Limb (tissue), 2 donors: Measurements from ENCODE around the gene CPXM2.

Experiments
- DNase-seq, 2 donors: peaks; one replicate each; pipeline ENCODE4 v3.0.0-alpha.2; 2016; ENCODE audit errors: extremely low spot score in 2 of 2

Gene CPXM2

DNA sequence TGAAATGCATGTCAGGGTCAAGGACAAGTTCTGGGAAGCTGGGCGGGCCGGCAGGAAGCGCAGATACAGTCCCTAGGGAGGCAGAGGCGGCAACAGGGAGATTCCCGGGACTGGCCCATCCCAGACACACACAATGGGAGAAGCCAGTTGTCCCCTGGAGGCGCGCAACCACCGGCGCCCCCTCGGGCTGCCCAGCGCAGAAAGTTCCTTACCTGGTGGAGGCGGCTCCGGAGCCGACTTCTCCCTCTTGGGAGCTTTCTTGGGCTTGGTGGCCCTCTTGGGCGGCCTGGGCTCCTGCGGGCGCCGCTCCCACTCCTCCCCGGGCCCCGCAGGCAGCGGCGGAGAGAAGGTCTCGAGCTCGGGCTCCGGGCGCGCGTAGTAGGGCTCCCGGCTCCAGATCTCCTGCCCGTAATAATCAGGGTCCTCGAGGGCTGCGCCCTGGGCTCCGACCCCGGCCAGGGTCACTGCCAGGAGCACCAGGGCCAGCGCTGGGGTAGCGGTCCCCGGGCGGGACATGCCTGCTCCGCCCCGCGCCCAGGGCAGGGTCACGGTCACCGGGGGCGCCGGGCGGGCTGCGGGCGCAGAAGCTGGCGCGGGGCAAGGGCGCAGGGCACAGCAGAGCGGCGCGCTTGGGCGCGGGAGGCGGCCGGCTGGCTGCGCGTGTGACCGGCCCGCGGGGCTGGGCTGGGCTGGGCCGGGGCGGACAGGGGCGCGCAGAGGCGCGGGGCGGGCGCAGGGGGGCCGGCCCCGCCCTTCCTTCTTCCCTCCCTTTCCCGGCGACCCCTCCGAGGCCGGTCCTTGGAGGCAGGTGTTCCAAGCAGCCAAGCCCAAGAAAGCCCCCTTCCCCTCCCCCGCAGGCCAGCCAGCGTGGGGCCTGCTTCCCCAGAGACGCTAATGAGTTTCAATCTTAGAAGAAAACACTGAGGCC lies at the start of gene CPXM2:
Gene CPXM2, minus strand, starts transcription at position 664 of the 928 bp plus-strand sequence. Its CDS starts 148 bp downstream, at position 516.
- no peak for DNase-seq

DNA sequence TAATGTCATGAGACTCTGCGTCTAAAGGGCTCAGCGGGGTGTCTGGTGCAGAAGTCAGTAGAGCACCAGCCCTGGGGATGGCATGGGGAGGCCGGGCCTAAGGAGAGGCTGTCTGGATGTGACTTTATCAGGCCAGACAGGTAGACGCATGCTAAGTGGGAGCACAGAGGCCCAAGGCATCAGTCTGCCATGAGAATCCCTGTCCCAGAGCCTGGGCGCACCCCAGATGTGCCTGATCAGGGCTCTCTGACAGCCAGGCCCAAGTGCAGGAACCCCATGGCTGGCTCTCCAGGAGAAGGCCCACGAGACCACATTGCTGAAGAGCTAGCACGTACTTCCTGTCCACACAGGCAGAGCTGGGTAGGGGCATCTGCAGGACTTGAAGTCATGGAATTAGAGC lies 48.0 kb upstream of the CPXM2 start:
- DNase-seq = no peak

DNA sequence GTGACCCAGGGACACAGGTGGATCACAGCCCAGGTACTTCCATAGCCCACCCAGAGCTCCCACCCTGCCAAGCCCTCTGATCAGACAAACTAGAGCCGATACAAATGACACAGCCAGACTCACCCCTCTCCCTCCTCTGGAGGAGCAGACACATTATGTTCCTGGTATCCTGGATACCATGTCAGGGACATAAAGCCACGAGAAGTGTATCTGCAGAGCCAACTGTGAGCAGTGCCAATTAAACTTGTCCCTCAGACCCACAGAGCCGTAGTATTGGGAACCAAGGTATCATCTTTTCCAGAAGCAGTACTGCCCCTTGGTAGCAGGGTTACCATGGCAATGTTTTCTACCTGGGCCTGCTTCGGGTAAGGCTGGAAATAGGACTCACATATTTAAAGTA lies 47.3 kb upstream of the CPXM2 start:
- DNase-seq = no peak

DNA sequence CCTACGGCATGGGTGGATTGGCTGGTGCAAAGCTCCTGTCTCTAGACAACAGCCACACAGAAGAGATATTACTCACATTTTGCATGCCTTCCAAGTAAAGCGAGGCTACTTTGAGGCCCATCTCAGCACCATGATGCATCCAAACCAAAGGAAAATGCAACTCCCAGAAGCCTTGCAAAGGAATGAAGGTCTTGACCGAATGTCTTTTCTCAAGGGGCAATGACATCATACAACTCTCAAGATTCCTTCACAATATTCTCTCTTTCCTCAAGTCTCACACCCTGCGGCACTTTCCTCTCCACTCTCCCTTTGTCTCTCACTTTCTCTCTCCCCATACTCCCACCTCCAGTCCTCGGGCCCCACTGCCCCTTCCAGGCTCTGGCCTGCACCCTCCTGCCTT lies 44.8 kb upstream of the CPXM2 start:
- no peak for DNase-seq

DNA sequence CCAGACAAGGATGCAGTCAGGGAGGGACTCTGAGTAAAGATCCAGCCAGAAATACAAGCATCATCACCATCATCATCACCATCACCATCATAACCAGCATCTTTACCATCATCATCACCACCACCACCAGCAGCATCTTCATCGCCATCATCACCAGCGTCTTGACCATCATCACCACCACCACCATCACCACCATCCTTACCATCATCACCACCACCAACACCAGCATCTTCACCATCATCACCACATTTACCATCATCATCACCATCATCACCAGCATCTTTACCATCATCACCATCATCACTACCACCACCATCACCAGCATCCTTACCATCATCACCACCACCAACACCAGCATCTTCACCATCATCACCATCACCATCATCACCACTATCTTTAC lies 44.1 kb upstream of the CPXM2 start:
- DNase-seq = no peak

DNA sequence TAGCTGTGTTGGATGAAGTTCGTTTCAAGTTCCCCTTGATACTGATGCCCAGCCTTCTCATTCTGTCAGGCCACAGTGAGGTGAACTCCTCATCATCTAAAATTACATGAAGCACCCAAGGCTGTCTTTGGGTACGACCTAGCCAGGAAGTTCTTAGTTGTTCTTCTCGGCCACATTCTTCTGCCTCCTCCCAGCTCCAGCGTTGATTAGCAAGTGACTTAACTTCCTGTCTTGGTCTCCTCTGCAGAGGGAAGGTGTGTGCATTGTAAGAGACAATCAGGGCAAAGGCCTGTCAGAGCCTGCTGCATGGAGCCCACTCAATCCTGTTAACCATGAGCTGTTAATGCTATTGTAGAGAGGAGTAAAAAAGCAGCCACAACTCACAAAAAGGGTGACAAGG lies 43.2 kb upstream of the CPXM2 start:
- no peak for DNase-seq

DNA sequence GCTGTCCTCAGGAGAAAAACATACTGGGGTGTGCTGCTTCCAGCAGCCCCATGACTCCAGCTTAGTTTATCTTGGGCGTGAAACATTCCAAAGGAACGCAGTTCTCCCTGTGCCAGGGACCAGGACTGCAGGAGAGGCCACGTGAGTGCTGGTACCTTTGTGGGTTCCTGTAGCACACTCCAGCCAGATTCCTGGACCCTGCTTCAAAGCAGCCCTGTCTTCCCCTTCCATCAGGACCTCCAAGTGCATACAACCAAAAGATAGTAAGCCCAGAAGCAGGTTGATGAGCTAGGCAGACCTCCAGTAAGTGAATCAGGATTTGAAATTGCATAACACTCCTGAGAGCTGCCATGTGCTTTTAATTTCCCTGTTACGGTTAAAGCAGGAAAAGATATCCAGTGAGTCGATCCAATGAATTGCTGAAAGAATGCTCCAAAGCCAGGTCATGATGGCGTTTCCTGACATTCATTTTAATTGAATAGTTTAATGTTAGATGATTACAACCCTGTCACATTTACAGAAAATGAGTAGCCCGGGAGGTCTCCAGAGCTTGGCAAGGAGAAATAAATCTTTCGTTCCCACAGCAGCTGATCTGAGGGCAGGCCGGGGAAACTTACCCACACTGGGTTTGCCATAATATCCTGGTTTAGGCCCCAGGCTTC lies 38.9 kb upstream of the CPXM2 start:
- peak in 1 of 2 donors; percentile 34 for DNase-seq

DNA sequence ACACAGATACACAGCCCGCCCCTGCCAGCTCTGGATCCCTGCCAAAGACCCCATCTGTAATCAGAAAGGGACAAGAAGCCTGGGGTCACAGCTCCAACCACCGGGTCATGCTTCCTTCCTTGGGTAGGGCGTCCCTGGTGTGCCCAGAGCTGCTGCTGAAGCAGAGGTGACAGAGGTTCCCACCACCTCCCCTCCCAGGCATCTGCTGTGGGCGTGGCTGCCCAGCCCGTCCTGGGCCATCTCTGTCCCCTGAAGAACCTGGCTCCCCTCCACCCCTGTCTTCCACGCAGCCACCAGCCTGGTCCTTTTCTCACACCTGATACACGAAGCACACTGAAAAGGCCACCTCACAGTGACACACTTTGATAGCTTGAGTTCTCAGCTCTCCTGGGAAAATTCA lies 38.2 kb upstream of the CPXM2 start:
- no peak for DNase-seq

DNA sequence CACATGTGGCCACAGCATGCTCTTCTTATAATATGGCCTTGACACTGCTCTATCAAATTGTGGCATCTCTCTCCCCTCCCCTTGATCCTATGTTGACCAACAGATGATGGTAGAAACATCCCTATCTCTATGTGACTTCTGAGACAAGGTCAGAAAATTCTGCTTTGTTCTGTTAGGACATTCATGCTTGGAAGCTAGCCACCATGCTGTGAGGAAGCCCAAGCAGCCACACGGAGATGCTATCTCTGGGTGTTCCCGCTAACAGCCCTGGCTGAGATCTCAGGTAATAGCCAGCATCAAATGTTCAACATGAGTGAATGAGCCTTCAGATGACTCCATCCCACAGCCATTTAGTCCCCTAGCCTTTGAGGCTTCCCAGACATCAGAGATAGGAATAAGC lies 36.8 kb upstream of the CPXM2 start:
- DNase-seq = no peak

DNA sequence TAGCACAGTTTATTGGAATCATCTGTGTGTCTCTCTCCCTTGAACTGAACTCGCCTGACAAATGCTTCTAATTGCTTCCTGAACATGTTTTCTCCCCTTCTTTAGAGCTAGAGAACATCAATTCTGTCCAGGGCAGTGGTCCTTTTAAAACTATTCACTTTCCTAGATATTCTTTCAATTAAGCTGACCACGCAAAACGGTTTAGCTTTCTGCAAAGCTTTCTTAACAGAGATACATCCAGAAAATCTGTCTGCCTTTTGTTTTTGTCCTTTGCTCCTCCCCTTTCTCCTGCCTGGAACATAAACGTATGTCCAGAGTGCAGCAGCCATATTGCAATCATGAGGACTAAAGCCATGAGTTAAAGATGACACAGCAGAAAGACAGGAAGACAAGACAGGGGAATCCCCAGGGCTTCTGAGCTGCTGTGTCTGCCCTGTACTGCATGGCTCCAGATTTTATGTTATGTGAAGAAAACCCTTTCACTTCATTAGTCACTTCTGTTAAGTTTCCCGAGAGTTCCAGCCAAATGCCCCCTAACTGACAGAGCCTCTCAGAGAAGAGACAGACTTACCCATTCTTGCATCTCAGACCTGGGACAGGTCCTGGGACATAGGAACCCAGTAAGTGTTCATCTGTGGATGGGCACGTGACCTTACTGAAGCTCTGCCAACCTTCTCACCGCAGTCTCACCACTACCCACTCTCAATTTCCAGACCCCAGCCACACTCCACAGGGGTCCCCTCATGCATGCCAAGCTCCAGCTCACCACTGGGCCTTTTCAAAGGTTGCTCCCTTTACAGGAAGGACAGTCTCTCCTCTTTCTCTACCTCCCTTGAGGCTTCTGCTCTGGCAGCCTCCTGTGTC lies 35.0 kb upstream of the CPXM2 start:
- no peak for DNase-seq

DNA sequence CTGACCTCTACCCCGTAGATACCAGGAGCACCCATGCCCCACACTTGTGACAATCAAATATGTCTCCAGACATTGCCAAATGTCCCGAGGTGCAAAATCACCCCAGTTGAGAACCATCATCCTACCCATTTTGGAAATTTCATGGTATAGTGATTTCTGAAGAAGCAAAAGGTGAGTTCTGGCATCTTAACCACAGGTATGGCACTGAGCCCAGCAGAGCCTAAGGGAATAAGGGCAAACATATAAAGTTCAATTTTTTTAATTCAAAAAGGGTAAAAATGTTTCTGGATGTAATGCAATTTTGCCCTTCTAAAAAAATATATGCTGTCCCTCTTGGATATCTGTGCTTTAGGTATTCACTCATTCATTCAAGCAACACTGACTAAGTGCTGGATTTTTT lies 30.5 kb upstream of the CPXM2 start:
- no peak for DNase-seq

DNA sequence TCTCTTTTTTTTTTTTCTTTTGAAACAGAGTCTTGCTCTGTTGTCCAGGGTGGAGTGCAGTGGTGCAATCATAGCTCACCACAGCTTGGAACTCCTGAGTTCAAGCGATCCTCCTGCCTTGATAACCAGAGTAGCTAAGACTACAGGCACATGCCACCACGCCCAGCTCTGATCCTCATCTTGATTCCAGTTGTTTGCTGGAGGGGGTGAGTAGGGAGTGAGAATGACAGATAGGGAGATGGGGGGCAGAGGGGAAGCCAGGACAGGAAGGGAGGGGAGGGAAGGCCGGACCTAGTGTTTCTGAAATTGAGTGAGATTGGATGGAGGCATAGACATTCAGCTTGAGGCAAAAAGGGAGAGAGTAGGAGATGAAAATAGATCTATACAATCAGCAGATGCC lies 25.2 kb upstream of the CPXM2 start:
- DNase-seq = no peak

DNA sequence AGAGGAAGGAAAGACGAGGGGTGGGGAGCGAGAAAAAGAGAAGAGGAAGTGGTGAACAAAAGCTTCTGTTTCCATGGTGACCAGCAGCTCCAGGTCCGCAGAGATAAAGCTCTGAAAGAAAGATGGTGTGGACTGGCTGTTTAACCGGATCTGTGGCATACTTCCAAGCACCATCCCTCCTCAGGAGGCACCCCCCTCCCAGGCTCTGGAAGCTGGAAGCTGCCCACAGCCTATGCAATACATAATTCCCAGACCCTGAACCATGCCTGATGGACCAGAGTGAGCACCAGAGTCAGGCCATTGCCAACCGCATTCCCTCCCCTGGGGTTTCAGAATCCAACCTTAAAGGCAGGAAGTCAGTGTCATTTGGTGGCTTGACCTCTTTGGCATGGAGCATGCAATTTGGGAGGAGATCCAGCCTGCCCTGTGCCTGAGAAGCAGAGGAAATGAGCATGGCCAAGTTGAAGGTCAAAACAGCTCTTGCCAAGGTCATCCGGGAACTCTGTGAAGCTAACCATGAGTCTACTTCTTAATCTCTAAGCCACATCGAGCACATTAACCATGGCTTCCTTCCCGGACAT lies 22.2 kb upstream of the CPXM2 start:
- DNase-seq = no peak

DNA sequence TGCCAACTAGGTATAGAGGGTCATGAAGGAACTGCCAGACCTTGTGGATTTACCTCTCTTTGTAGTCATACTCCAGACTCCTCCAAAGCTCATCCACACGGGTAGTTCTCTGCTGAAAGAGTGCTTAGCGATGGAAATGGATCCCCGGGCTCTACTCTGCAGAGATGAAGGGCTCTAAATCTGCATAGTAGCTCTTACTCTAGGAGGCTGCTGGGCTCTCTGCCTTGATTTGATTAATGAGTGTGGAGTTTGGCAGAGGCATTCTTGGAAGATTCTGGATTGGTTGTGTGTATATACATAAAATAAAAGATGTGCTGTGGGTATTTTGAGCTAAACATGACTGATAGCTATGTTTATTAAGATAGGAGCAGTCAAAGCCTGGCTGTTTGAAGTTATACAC lies 21.3 kb upstream of the CPXM2 start:
- DNase-seq = no peak

DNA sequence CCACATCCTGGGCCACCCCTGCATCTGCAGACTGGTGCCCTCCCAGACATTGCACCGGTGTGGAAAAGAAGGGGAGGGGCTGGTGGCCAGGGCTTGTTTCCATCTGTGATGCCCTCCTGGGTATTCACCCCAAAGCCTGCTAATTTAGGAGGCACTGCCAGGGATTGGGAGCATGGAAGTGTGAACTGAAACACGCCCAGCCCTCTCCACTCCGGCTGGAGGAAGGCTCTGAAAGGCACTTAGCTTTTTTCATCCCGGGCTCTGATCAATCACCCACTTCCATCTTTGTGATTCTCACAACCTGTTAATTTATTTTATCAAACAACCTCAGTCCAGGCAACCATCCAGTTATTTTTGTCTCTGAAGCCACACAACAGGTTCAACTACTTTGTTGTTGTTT lies 20.9 kb upstream of the CPXM2 start:
- DNase-seq = no peak

DNA sequence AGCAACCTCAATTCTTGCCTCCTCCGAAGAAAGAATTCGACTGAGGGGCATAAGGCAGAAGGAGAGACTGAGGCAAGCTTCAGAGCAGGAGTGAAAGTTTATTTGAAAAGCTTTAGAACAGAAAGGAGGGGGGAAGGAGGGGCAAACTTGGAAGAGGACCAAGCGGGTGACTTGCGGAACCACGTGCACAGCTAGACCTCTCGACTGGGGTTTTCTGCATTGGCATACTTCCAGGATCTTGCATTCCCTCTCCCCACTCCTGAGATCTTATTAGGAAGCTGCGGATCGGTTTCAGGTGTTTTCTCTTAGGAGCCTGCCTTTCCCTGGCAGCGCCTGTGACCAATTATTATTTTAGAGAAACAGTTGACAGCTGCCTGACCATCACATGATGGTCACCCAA lies 20.3 kb upstream of the CPXM2 start:
- DNase-seq = peak in 1 of 2 donors; percentile 72

DNA sequence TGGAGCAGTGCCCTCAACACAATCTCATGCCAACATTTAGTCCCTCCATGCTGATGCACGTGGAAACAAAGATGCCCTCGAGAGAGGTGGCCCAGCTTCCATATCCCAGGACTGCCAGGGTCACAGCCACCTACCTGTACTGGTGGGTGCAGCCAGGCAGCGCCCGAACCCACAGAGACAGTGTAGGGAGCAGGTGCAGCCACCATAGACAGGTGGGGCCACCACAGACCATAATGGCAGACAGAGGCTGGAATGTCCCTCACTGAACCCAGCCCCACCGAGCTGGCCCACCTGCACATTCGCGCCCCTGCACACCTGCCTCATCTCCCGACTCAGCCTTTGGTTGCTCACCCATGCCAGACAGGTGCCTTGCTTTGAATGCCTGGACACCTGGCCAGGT lies 18.3 kb upstream of the CPXM2 start:
- DNase-seq = no peak

DNA sequence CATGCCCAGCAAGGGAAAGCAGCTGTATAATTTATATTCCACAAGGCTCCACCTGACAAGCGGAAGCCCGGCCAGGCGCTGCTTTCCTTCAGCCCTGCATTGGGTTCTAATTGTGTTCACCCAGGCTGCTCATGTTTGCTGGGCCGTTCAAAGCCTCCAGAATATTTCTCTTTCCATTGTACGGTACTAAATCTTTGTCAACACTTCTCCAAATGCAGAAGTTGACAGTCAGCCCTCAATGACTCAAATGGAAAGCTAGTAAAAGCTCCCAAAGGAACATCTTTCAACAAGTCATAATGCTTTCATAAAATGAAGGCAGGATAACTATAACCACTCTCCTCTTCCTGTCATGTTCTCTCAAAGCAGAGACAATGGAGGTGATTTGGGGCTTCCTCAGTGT lies 17.8 kb upstream of the CPXM2 start:
- DNase-seq = no peak

DNA sequence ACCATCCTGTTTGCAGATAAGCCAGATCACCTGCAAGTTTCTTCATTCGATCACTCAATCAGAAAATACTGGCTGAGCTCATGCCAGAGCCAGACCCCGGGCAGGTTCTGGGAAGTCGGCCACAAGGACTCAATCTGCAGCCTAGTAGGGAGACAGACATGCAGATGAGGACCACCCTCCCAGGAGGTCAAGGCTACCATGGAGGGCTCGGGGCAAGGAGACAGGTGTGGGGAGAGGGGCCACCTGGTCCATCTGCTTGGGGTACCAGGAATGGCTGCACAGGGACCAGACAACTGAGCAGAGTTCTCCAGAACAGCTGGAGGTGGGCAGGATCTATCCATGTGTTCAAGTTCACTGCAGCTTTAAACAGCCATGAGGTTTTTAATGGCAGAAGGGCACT lies 16.8 kb upstream of the CPXM2 start:
- peak in 1 of 2 donors; percentile 26 for DNase-seq

DNA sequence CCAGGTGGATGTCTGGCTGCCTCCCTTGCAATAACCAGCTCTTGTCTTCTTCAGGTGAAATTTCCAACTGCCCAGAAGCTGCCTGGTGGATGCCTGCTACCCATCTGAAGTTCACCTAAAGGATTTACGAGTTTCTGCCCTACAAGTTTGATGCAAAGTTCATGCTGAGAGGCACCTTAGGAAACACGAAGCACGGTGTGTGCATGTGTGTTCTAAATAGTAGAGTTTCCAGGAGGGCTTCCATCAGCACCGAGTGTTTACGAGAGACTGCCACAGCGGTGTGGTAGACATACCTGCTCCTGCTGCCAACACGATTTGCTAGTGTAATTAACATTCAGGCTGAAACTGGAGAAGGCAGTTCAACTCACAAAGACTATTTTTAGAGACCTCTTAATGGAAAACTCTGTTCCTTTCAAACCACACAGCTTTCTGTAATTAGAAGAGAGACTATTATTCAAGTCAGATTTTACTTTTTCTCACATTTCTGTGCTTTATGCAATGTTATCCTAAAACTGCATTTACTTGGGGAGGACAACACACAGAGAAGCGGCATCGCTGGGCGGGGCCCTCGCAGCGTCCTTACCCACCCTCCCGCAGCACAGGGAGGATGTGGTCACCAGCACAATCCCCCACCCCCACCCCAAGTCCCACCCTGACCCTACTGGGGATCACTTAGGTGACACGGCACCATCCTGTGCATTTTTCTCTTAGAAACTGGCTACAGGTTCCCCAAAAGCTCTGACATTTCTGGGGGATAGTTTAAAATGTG lies 15.5 kb upstream of the CPXM2 start:
- no peak for DNase-seq

DNA sequence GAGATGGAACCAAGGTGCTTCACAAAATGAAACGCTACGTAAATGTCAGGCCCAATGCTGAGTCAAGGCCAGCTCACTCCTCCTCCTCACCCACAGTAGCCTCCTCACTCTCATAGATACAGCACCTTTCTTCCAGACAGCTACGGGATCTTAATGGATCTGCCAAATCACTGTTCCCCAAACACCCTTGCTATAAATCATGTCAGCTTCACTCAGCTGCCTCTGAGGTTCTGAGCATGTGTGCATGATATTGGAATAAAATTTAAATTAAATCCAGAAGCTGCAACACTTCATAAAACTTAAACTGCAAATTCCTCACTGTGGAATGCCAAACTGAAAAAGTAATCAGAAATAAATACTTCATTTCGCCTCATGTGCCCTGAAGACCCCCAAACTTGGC lies 14.7 kb upstream of the CPXM2 start:
- DNase-seq = no peak
